SK-N-SH treated with all-trans-retinoic acid at 6 μM for 48 hours (cell line): ENCODE results near the gene DDOST.

Experiments
- ATAC-seq: fragments of 200-7000 bp; cut with Tn5 transposase; 3 replicates; pipeline ENCODE4 v1.9.1; 2020; ENCODE audit warnings: mild to moderate bottlenecking, moderate library complexity
- ARNTL ChIP-seq: fragments of 450-650 bp; formaldehyde crosslinking; IDR thresholded peaks from 2 replicates; pipeline ENCODE4 v1.5.0; 2020; ENCODE audit warnings: low read depth, mild to moderate bottlenecking, moderate library complexity, borderline replicate concordance
- BACH2 ChIP-seq: fragments of 250-450 bp; sonication (Bioruptor Pico); IDR thresholded peaks from 2 replicates; pipeline ENCODE4 v1.9.0; 2021; ENCODE audit warnings: mild to moderate bottlenecking, borderline replicate concordance
- CSRNP3 ChIP-seq: fragments of 250-450 bp; sonication (Bioruptor Pico); IDR thresholded peaks from 2 replicates; pipeline ENCODE4 v1.5.1; 2021; ENCODE audit warnings: mild to moderate bottlenecking, moderate library complexity
- ESRRG ChIP-seq: fragments of 250-450 bp; sonication (Bioruptor Pico); IDR thresholded peaks from 2 replicates; pipeline ENCODE4 v1.6.1; 2021; ENCODE audit warnings: mild to moderate bottlenecking
- GLIS3 ChIP-seq: fragments of 250-450 bp; sonication (Bioruptor Pico); IDR thresholded peaks from 2 replicates; pipeline ENCODE4 v1.5.0; 2020; ENCODE audit warnings: mild to moderate bottlenecking, moderate library complexity
- ISL1 ChIP-seq: fragments of 250-450 bp; sonication (Bioruptor Pico); IDR thresholded peaks from 2 replicates; pipeline ENCODE4 v2.1.2; 2022; ENCODE audit warnings: mild to moderate bottlenecking, moderate library complexity
- OSR1 ChIP-seq: fragments of 250-450 bp; sonication (Bioruptor Pico); IDR thresholded peaks from 2 replicates; pipeline ENCODE4 v1.8.0; 2022; ENCODE audit warnings: moderate library complexity, mild to moderate bottlenecking, inconsistent platforms
- RARB ChIP-seq: fragments of 250-450 bp; sonication (Bioruptor Pico); IDR thresholded peaks from 2 replicates; pipeline ENCODE4 v1.8.0; 2021; ENCODE audit warnings: mild to moderate bottlenecking, moderate library complexity
- SNAI2 ChIP-seq: fragments of 250-450 bp; sonication (Bioruptor Pico); IDR thresholded peaks from 2 replicates; pipeline ENCODE4 v1.5.0; 2020; ENCODE audit warnings: mild to moderate bottlenecking, moderate library complexity
- TCF4 ChIP-seq: fragments of 250-450 bp; sonication (Bioruptor Pico); IDR thresholded peaks from 2 replicates; pipeline ENCODE4 v1.8.0; 2021; ENCODE audit warnings: mild to moderate bottlenecking, moderate library complexity, borderline replicate concordance
- TOX ChIP-seq: fragments of 250-450 bp; sonication (Bioruptor Pico); IDR thresholded peaks from 2 replicates; pipeline ENCODE4 v1.8.0; 2021; ENCODE audit warnings: mild to moderate bottlenecking, moderate library complexity, borderline replicate concordance
- ZC3H10 ChIP-seq: fragments of 250-450 bp; sonication (Bioruptor Pico); IDR thresholded peaks from 2 replicates; pipeline ENCODE4 v1.5.1; 2021; ENCODE audit warnings: mild to moderate bottlenecking, moderate library complexity
- ZNF565 ChIP-seq: fragments of 450-650 bp; formaldehyde crosslinking; conservative IDR thresholded peaks from 2 replicates; pipeline ENCODE4 v1.5.0; 2020; ENCODE audit warnings: low read depth, mild to moderate bottlenecking, moderate library complexity
- ZNF70 ChIP-seq: fragments of 450-650 bp; formaldehyde crosslinking; IDR thresholded peaks from 2 replicates; pipeline ENCODE4 v1.5.0; 2020; ENCODE audit warnings: mild to moderate bottlenecking, moderate library complexity
- ZNF8 ChIP-seq: fragments of 450-650 bp; formaldehyde crosslinking; IDR thresholded peaks from 2 replicates; pipeline ENCODE4 v1.5.0; 2020; ENCODE audit warnings: mild to moderate bottlenecking, moderate library complexity
- TF ChIP-seq, protein P1 (sequence below): fragments of 250-450 bp; sonication (Bioruptor Pico); IDR thresholded peaks from 2 replicates; pipeline ENCODE4 v1.8.0; 2020; ENCODE audit warnings: mild to moderate bottlenecking, moderate library complexity, borderline replicate concordance
- TF ChIP-seq, protein P2 (sequence below): fragments of 250-450 bp; sonication (Bioruptor Pico); IDR thresholded peaks from 2 replicates; pipeline ENCODE4 v1.5.0; 2020; ENCODE audit warnings: mild to moderate bottlenecking, moderate library complexity
- TF ChIP-seq, protein P3 (sequence below): fragments of 250-450 bp; sonication (Bioruptor Pico); IDR thresholded peaks from 2 replicates; pipeline ENCODE4 v1.5.1; 2020; ENCODE audit warnings: low read depth, mild to moderate bottlenecking, moderate library complexity

DDOST gene

DNA sequence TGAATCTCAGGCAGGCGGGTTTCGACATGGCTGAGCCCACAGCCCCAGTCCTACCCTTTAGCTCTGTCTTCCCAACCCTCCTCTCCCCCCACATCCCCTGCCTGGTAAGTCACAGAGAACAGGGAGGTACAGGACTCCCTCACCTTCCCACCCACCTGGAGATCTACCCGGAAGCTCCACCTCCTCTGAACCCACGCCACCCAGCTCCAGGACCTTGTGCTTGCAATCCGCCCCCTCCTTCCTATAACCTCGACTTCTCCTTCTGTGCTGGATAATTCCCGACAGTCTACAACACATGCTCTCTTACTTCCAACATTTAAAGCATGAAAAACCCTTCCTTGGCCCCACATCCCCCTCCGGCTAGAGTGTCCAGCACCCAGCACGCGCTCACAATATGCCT lies 34.3 kb upstream of the DDOST start:
- no peak for ATAC-seq
- TF ChIP-seq, protein P1, sequence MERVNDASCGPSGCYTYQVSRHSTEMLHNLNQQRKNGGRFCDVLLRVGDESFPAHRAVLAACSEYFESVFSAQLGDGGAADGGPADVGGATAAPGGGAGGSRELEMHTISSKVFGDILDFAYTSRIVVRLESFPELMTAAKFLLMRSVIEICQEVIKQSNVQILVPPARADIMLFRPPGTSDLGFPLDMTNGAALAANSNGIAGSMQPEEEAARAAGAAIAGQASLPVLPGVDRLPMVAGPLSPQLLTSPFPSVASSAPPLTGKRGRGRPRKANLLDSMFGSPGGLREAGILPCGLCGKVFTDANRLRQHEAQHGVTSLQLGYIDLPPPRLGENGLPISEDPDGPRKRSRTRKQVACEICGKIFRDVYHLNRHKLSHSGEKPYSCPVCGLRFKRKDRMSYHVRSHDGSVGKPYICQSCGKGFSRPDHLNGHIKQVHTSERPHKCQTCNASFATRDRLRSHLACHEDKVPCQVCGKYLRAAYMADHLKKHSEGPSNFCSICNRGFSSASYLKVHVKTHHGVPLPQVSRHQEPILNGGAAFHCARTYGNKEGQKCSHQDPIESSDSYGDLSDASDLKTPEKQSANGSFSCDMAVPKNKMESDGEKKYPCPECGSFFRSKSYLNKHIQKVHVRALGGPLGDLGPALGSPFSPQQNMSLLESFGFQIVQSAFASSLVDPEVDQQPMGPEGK (CRISPR knock-in tag): no peak
- no peak for TF ChIP-seq BACH2
- no peak for TF ChIP-seq ZC3H10
- TF ChIP-seq ZNF70 (CRISPR knock-in tag): no peak
- no peak for TF ChIP-seq RARB (CRISPR knock-in tag)
- TF ChIP-seq TOX (CRISPR knock-in tag): no peak
- TF ChIP-seq, protein P2, sequence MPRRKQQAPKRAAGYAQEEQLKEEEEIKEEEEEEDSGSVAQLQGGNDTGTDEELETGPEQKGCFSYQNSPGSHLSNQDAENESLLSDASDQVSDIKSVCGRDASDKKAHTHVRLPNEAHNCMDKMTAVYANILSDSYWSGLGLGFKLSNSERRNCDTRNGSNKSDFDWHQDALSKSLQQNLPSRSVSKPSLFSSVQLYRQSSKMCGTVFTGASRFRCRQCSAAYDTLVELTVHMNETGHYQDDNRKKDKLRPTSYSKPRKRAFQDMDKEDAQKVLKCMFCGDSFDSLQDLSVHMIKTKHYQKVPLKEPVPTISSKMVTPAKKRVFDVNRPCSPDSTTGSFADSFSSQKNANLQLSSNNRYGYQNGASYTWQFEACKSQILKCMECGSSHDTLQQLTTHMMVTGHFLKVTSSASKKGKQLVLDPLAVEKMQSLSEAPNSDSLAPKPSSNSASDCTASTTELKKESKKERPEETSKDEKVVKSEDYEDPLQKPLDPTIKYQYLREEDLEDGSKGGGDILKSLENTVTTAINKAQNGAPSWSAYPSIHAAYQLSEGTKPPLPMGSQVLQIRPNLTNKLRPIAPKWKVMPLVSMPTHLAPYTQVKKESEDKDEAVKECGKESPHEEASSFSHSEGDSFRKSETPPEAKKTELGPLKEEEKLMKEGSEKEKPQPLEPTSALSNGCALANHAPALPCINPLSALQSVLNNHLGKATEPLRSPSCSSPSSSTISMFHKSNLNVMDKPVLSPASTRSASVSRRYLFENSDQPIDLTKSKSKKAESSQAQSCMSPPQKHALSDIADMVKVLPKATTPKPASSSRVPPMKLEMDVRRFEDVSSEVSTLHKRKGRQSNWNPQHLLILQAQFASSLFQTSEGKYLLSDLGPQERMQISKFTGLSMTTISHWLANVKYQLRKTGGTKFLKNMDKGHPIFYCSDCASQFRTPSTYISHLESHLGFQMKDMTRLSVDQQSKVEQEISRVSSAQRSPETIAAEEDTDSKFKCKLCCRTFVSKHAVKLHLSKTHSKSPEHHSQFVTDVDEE (CRISPR knock-in tag): no peak
- TF ChIP-seq TCF4 (CRISPR knock-in tag): no peak
- TF ChIP-seq, protein P3, sequence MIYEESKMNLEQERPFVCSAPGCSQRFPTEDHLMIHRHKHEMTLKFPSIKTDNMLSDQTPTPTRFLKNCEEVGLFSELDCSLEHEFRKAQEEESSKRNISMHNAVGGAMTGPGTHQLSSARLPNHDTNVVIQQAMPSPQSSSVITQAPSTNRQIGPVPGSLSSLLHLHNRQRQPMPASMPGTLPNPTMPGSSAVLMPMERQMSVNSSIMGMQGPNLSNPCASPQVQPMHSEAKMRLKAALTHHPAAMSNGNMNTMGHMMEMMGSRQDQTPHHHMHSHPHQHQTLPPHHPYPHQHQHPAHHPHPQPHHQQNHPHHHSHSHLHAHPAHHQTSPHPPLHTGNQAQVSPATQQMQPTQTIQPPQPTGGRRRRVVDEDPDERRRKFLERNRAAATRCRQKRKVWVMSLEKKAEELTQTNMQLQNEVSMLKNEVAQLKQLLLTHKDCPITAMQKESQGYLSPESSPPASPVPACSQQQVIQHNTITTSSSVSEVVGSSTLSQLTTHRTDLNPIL (CRISPR knock-in tag): no peak
- no peak for TF ChIP-seq ISL1 (CRISPR knock-in tag)

GRCh38 chr1:20693623-20694022 lies 32.5 kb upstream of the DDOST start:
- TF ChIP-seq BACH2 (no peak), ZNF565 (CRISPR knock-in tag) (no peak)
- TF ChIP-seq, protein P1 (CRISPR knock-in tag): no peak
- TF ChIP-seq, protein P3 (CRISPR knock-in tag): no peak
- ATAC-seq: no peak

DNA sequence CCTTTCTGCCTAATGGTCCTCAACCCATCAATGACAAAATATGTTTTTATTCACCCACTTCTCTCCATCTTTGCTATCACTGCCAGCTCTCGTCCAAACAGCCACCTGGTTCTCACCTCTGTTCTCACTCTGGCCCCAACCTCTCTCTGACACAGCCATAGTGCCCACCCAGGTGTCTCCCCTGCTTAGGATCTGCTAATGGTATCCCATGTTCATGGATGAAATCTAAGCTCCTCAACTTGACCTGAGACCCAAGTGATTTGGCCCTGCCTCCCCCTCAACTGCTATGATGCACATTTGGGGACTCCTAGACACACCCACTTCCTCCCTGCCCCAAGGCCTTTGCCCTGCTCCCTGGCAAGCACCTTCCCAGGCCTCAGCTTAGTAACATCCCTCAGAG lies 30.7 kb upstream of the DDOST start:
- ATAC-seq: no peak
- TF ChIP-seq, protein P3 (CRISPR knock-in tag): no peak
- TF ChIP-seq ESRRG (CRISPR knock-in tag): no peak
- no peak for TF ChIP-seq RARB (CRISPR knock-in tag)
- no peak for TF ChIP-seq BACH2
- no peak for TF ChIP-seq ZNF565 (CRISPR knock-in tag)
- TF ChIP-seq TCF4 (CRISPR knock-in tag): no peak
- TF ChIP-seq ARNTL (CRISPR knock-in tag): no peak
- no peak for TF ChIP-seq SNAI2 (CRISPR knock-in tag)
- TF ChIP-seq OSR1 (CRISPR knock-in tag): no peak
- TF ChIP-seq CSRNP3 (CRISPR knock-in tag): no peak
- TF ChIP-seq ZNF8 (CRISPR knock-in tag): no peak
- TF ChIP-seq ZC3H10: no peak
- TF ChIP-seq, protein P2 (CRISPR knock-in tag): no peak
- TF ChIP-seq, protein P1 (CRISPR knock-in tag): no peak
- TF ChIP-seq GLIS3 (CRISPR knock-in tag): no peak
